Measurements from ENCODE around the gene CSNK2A3.

CSNK2A3 gene

DNA sequence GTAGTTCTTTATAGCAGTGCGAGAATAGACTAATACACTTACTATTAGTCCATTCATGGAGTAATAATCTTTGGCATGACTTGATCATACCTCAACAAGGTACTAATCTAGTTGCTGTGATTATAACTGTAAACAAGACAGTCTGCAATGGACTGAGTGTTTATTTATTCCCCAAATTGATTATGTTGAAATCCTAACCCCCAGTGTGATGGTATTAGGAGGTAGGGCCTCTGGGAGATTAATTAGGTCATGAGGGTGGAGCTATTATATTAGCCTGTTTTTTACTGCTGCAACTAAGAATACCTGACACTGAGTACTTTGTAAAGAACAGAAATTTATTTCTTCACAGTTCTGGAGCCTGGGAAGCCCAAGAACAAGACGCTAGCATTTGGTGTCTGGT lies 30.9 kb upstream of the CSNK2A3 start:
- ATAC-seq = no peak
- no peak for TF ChIP-seq ZNF70 (CRISPR knock-in tag; IDR thresholded peaks at IDR 0.05)
- TF ChIP-seq SNAI2 (CRISPR knock-in tag; IDR thresholded peaks at IDR 0.05) = no peak
- TF ChIP-seq, protein P1, sequence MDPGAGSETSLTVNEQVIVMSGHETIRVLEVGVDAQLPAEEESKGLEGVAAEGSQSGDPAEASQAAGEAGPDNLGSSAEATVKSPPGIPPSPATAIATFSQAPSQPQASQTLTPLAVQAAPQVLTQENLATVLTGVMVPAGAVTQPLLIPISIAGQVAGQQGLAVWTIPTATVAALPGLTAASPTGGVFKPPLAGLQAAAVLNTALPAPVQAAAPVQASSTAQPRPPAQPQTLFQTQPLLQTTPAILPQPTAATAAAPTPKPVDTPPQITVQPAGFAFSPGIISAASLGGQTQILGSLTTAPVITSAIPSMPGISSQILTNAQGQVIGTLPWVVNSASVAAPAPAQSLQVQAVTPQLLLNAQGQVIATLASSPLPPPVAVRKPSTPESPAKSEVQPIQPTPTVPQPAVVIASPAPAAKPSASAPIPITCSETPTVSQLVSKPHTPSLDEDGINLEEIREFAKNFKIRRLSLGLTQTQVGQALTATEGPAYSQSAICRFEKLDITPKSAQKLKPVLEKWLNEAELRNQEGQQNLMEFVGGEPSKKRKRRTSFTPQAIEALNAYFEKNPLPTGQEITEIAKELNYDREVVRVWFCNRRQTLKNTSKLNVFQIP (CRISPR knock-in tag; IDR thresholded peaks at IDR 0.05; ENCODE audit: borderline replicate concordance, low read depth) = no peak
- TF ChIP-seq ISL1 (CRISPR knock-in tag; IDR thresholded peaks at IDR 0.05) = no peak
- no peak for TF ChIP-seq RARB (CRISPR knock-in tag; IDR thresholded peaks at IDR 0.05)
- TF ChIP-seq ZFP30 (CRISPR knock-in tag; IDR thresholded peaks at IDR 0.05) = no peak
- TF ChIP-seq ZNF8 (CRISPR knock-in tag; IDR thresholded peaks at IDR 0.05) = no peak
- no peak for TF ChIP-seq PPARA (CRISPR knock-in tag; IDR thresholded peaks at IDR 0.05; ENCODE audit: borderline replicate concordance)
- no peak for TF ChIP-seq ARNTL (CRISPR knock-in tag; IDR thresholded peaks at IDR 0.05; ENCODE audit: borderline replicate concordance, low read depth)
- TF ChIP-seq, protein P2, sequence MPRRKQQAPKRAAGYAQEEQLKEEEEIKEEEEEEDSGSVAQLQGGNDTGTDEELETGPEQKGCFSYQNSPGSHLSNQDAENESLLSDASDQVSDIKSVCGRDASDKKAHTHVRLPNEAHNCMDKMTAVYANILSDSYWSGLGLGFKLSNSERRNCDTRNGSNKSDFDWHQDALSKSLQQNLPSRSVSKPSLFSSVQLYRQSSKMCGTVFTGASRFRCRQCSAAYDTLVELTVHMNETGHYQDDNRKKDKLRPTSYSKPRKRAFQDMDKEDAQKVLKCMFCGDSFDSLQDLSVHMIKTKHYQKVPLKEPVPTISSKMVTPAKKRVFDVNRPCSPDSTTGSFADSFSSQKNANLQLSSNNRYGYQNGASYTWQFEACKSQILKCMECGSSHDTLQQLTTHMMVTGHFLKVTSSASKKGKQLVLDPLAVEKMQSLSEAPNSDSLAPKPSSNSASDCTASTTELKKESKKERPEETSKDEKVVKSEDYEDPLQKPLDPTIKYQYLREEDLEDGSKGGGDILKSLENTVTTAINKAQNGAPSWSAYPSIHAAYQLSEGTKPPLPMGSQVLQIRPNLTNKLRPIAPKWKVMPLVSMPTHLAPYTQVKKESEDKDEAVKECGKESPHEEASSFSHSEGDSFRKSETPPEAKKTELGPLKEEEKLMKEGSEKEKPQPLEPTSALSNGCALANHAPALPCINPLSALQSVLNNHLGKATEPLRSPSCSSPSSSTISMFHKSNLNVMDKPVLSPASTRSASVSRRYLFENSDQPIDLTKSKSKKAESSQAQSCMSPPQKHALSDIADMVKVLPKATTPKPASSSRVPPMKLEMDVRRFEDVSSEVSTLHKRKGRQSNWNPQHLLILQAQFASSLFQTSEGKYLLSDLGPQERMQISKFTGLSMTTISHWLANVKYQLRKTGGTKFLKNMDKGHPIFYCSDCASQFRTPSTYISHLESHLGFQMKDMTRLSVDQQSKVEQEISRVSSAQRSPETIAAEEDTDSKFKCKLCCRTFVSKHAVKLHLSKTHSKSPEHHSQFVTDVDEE (CRISPR knock-in tag; IDR thresholded peaks at IDR 0.05) = no peak
- TF ChIP-seq ZFP3 (CRISPR knock-in tag; IDR thresholded peaks at IDR 0.05) = no peak

DNA sequence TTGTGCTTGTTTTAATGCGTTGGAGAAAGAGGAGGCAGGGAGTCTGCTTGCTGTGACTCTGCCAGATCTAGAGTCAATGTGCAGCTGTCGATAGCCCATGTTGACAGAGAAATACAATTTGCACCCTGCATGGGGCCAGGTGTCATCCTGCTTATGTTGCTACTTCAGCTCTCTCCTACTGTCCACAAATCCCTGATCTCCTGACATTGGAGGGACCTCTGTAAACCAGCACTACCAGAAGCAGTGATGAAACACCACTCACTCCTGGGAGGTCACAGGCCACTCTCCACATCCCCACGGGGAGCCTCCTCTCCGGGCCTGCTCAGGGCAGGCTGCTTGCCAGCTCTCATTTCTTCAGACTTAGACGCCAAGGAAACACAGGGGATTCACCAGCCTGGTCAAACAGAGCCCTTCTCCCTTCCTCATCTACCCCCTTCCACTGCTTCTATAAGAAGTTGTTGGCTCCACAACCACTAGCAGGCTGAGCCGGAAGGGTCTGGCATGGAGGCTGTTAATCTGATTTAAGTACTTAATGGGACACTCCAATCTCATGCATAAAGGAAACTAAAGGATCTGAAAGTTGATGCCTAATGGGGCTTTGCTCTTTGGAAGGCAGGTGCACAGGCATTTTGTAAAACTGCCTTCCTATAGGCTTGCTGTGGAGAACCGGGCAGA lies 29.9 kb upstream of the CSNK2A3 start:
- ATAC-seq = no peak

More for the DNA sequence above, 29.9 kb upstream of the CSNK2A3 start:
- TF ChIP-seq ESRRG (CRISPR knock-in tag; IDR thresholded peaks at IDR 0.05) = no peak
- TF ChIP-seq PPARA (CRISPR knock-in tag; IDR thresholded peaks at IDR 0.05; ENCODE audit: borderline replicate concordance) = no peak
- TF ChIP-seq, protein P3, sequence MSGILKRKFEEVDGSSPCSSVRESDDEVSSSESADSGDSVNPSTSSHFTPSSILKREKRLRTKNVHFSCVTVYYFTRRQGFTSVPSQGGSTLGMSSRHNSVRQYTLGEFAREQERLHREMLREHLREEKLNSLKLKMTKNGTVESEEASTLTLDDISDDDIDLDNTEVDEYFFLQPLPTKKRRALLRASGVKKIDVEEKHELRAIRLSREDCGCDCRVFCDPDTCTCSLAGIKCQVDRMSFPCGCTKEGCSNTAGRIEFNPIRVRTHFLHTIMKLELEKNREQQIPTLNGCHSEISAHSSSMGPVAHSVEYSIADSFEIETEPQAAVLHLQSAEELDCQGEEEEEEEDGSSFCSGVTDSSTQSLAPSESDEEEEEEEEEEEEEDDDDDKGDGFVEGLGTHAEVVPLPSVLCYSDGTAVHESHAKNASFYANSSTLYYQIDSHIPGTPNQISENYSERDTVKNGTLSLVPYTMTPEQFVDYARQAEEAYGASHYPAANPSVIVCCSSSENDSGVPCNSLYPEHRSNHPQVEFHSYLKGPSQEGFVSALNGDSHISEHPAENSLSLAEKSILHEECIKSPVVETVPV (CRISPR knock-in tag; IDR thresholded peaks at IDR 0.05) = no peak
- no peak for TF ChIP-seq ZFP3 (CRISPR knock-in tag; IDR thresholded peaks at IDR 0.05)
- no peak for TF ChIP-seq ZC3H10 (CRISPR knock-in tag; IDR thresholded peaks at IDR 0.05)
- TF ChIP-seq GLIS3 (CRISPR knock-in tag; IDR thresholded peaks at IDR 0.05) = no peak
- TF ChIP-seq, protein P4, sequence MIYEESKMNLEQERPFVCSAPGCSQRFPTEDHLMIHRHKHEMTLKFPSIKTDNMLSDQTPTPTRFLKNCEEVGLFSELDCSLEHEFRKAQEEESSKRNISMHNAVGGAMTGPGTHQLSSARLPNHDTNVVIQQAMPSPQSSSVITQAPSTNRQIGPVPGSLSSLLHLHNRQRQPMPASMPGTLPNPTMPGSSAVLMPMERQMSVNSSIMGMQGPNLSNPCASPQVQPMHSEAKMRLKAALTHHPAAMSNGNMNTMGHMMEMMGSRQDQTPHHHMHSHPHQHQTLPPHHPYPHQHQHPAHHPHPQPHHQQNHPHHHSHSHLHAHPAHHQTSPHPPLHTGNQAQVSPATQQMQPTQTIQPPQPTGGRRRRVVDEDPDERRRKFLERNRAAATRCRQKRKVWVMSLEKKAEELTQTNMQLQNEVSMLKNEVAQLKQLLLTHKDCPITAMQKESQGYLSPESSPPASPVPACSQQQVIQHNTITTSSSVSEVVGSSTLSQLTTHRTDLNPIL (CRISPR knock-in tag; IDR thresholded peaks at IDR 0.05; ENCODE audit: low read depth) = no peak
- no peak for TF ChIP-seq SNAI2 (CRISPR knock-in tag; IDR thresholded peaks at IDR 0.05)
- no peak for TF ChIP-seq TCF4 (CRISPR knock-in tag; IDR thresholded peaks at IDR 0.05; ENCODE audit: borderline replicate concordance)
- no peak for TF ChIP-seq ZNF70 (CRISPR knock-in tag; IDR thresholded peaks at IDR 0.05)
- TF ChIP-seq ZNF565 (CRISPR knock-in tag; conservative IDR thresholded peaks at IDR 0.05; ENCODE audit: low read depth) = no peak
- TF ChIP-seq, protein P5, sequence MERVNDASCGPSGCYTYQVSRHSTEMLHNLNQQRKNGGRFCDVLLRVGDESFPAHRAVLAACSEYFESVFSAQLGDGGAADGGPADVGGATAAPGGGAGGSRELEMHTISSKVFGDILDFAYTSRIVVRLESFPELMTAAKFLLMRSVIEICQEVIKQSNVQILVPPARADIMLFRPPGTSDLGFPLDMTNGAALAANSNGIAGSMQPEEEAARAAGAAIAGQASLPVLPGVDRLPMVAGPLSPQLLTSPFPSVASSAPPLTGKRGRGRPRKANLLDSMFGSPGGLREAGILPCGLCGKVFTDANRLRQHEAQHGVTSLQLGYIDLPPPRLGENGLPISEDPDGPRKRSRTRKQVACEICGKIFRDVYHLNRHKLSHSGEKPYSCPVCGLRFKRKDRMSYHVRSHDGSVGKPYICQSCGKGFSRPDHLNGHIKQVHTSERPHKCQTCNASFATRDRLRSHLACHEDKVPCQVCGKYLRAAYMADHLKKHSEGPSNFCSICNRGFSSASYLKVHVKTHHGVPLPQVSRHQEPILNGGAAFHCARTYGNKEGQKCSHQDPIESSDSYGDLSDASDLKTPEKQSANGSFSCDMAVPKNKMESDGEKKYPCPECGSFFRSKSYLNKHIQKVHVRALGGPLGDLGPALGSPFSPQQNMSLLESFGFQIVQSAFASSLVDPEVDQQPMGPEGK (CRISPR knock-in tag; IDR thresholded peaks at IDR 0.05; ENCODE audit: borderline replicate concordance) = no peak
- TF ChIP-seq CSDC2 (CRISPR knock-in tag; IDR thresholded peaks at IDR 0.05) = no peak
- TF ChIP-seq, protein P1 (CRISPR knock-in tag; IDR thresholded peaks at IDR 0.05; ENCODE audit: borderline replicate concordance, low read depth) = no peak
- TF ChIP-seq ISL1 (CRISPR knock-in tag; IDR thresholded peaks at IDR 0.05) = no peak

Data from SK-N-SH treated with all-trans-retinoic acid at 6 μM for 48 hours (cell line).